HepG2 (cell line): ENCODE data around the gene MXI1. TPM values are rescaled to one million over a fixed set of nuclear protein-coding genes. Genes with fewer than 3 reads are reported as not detected.

Source experiments
- ATAC-seq: fragments of 200-7000 bp; cut with Tn5 transposase; 3 replicates; pipeline ENCODE4 v1.9.1; 2020; ENCODE audit warnings: mild to moderate bottlenecking, moderate library complexity
- BruUV-seq: library from RNA; stranded (reverse); fragments of 400-500 nt; replicated peaks from 2 replicates; lab custom pipeline; 2021; lab: Mats Ljungman, UMichigan
- CTCF ChIA-PET: fragments of 300-600 bp; formaldehyde crosslinking; extraction: SDS; loops from one replicate; lab custom pipeline; 2021; ENCODE audit warnings: low total read pairs, inconsistent platforms, low intra/inter-chr PET ratio; lab: Yijun Ruan, JAX
- POLR2A ChIA-PET: fragments of 350-600 bp; sonication (Branson Sonifier 250); formaldehyde crosslinking; loops from one replicate; lab custom pipeline; 2020; ENCODE audit warnings: antibody characterized with exemption, inconsistent platforms; lab: Yijun Ruan, JAX
- DNase-seq: peaks from one replicate; pipeline ENCODE4 v3.0.0-alpha.2; 2015; ENCODE audit warnings: low spot score
- FAIRE-seq: peaks from 3 replicates; lab custom pipeline; 2011; peaks lifted over from hg19 to GRCh38; lab: Jason Lieb, UNC
- H2AFZ ChIP-seq: one replicate; pipeline ENCODE4 v1.6.1; 2011; ENCODE audit warnings: low read length, inconsistent platforms
- H3K27ac ChIP-seq: fragments of 300-600 bp; 3 replicates; pipeline ENCODE4 v1.8.0; 2011; ENCODE audit warnings: mixed run types, mild to moderate bottlenecking, mixed read lengths, low read length, inconsistent platforms; ENCODE audit not compliant: insufficient read depth; ENCODE audit errors: extremely low read length
- H3K27me3 ChIP-seq, 2 experiments: fragments of 200-600 bp in 1 of 2; 2 replicates in 1 of 2; 3 replicates in 1 of 2; pipeline versions ENCODE4 v1.6.0 to v1.8.0; 2011; ENCODE audit warnings: low read length in 2 of 2, mild to moderate bottlenecking in 2 of 2, moderate library complexity in 2 of 2, inconsistent platforms in 1 of 2; ENCODE audit not compliant: insufficient read depth in 2 of 2, control insufficient read depth in 1 of 2
- H3K36me3 ChIP-seq, 2 experiments: fragments of 200-600 bp in 1 of 2; replicated peaks in 1 of 2; 2 replicates in 1 of 2; 3 replicates in 1 of 2; pipeline versions ENCODE4 v1.5.1 to v1.8.0; 2011; ENCODE audit warnings: low read length in 2 of 2, inconsistent platforms in 1 of 2; ENCODE audit not compliant: insufficient read depth in 2 of 2, control insufficient read depth in 1 of 2
- H3K4me1 ChIP-seq: 2 replicates; pipeline ENCODE4 v1.5.1; 2012; ENCODE audit warnings: low read length, inconsistent platforms; ENCODE audit not compliant: insufficient read depth
- H3K4me2 ChIP-seq: 2 replicates; pipeline ENCODE4 v1.6.0; 2011; ENCODE audit warnings: low read depth, low read length, inconsistent platforms
- H3K4me3 ChIP-seq, 3 experiments: fragments of 200-600 bp in 1 of 3; sonication (generic), shearing (Covaris generic) in 1 of 3; replicated peaks in 1 of 3; 2 replicates each; pipeline ENCODE4 v1.5.1; 2011 to 2016; ENCODE audit warnings: low read length in 3 of 3, inconsistent platforms in 2 of 3, low read depth in 2 of 3, mild to moderate bottlenecking in 2 of 3, control low read depth in 1 of 3, mixed read lengths in 1 of 3; ENCODE audit not compliant: insufficient read depth in 1 of 3
- H3K79me2 ChIP-seq: one replicate; pipeline ENCODE4 v1.6.1; 2011; ENCODE audit warnings: low read length, inconsistent platforms; ENCODE audit not compliant: insufficient read depth
- H3K9ac ChIP-seq: 2 replicates; pipeline ENCODE4 v1.6.0; 2011; ENCODE audit warnings: mild to moderate bottlenecking, low read depth, low read length, inconsistent platforms; ENCODE audit not compliant: insufficient read depth
- H3K9me3 ChIP-seq: 2 replicates; pipeline ENCODE4 v1.5.1; 2012; ENCODE audit warnings: mild to moderate bottlenecking, low read length
- H4K20me1 ChIP-seq: 2 replicates; pipeline ENCODE4 v1.6.0; 2011; ENCODE audit warnings: inconsistent platforms, mild to moderate bottlenecking, low read length, moderate library complexity; ENCODE audit not compliant: insufficient read depth
- MAFF ChIP-seq: IDR thresholded peaks from 2 replicates; pipeline ENCODE4 v1.6.1; 2011; ENCODE audit warnings: low read depth, low read length, improper control_type of control experiment
- MTA3 ChIP-seq: sonication (generic); formaldehyde crosslinking; IDR thresholded peaks from 2 replicates; pipeline ENCODE4 v1.4.0; 2020; ENCODE audit warnings: missing genetic modification reagents
- ZNF670 ChIP-seq: sonication (generic); formaldehyde crosslinking; IDR thresholded peaks from 2 replicates; pipeline ENCODE4 v1.8.0; 2022; ENCODE audit warnings: mild to moderate bottlenecking, missing genetic modification reagents, borderline replicate concordance
- WGBS: methylation state at CpG from one replicate; pipeline ENCODE4 v1.1.6; 2017; ENCODE audit warnings: low lambda C conversion rate; 5-methylcytosine and 5-hydroxymethylcytosine counted together
- in situ Hi-C: cut with HindIII; loops from 2 replicates; pipeline ENCODE4 v1.10.0; 2017; ENCODE audit warnings: low pct_unique_long_range_greater_than_20kb; ENCODE audit not compliant: extremely low pct_ligation_motif_present
- intact Hi-C: fragments of 100-400 bp; cut with micrococcal nuclease; formaldehyde crosslinking; loops from one replicate; pipeline ENCODE4 v1.10.0; 2022; ENCODE audit not compliant: unreplicated experiment
- polyA plus RNA-seq, 8 experiments: library from polyadenylated mRNA; depleted of rRNA in 3 of 8; stranded (reverse) in 7 of 8; unstranded in 1 of 8; fragments of >200 nt; fragmentation: Illumina TruSeq in 4 of 8; extraction: Trizol in 4 of 8; gene quantifications; 2 replicates each; pipeline versions ENCODE4 v1.2.1 to v1.2.3, GENCODE V29; 2011 to 2016; ENCODE audit warnings: low read depth in 4 of 8, missing spikeins in 1 of 8, mixed read lengths in 1 of 8; ENCODE audit not compliant: insufficient read depth in 1 of 8
- total RNA-seq, 5 experiments: library from RNA; depleted of rRNA; stranded (reverse); fragments of >200 nt; fragmentation: Illumina TruSeq; extraction: Trizol; gene quantifications; 2 replicates each; pipeline ENCODE4 v1.2.3, GENCODE V29; 2016; ENCODE audit warnings: low read depth in 1 of 5
- TF ChIP-seq, protein P1 (sequence below): sonication (generic); formaldehyde crosslinking; IDR thresholded peaks from 2 replicates; pipeline ENCODE4 v1.5.0; 2020; ENCODE audit warnings: mild to moderate bottlenecking, missing genetic modification reagents
- TF ChIP-seq, protein P2 (sequence below): sonication (generic); formaldehyde crosslinking; IDR thresholded peaks from 2 replicates; pipeline ENCODE4 v1.5.0; 2020; ENCODE audit warnings: mild to moderate bottlenecking, missing genetic modification reagents, borderline replicate concordance

The MXI1 gene
- total and polyA plus RNA-seq, 2 of the 13 experiments (the other 11 are each of a cell fraction or from before 2014, with no cell fraction given): 6.6 to 22.0 TPM

DNA sequence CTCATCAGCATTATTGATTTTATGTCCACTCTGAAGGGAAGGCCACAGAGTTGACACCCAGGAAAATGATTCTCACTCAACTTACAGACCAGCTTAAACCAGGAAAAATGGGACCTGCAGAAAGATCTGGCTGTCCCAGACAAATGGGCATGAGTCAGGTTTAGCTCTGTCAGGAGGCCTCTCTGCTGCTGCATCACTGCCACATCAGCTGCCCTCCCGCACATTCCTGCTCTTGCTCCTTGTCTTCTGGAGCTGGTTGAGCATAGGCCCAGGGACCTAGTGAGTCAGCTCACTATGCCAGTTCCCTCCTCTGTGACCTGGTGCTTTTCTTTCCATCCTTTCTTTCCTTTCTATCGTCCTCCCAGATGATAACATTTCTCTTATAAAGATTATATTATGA, 116.1 kb downstream of the MXI1 start:
- intact Hi-C loops (no loop called here), in situ Hi-C loops (no loop called here)
- no peaks in the 10 kb centered on the region for H3K36me3 ChIP-seq
- TF ChIP-seq MTA3: no peak
- TF ChIP-seq, protein P1, sequence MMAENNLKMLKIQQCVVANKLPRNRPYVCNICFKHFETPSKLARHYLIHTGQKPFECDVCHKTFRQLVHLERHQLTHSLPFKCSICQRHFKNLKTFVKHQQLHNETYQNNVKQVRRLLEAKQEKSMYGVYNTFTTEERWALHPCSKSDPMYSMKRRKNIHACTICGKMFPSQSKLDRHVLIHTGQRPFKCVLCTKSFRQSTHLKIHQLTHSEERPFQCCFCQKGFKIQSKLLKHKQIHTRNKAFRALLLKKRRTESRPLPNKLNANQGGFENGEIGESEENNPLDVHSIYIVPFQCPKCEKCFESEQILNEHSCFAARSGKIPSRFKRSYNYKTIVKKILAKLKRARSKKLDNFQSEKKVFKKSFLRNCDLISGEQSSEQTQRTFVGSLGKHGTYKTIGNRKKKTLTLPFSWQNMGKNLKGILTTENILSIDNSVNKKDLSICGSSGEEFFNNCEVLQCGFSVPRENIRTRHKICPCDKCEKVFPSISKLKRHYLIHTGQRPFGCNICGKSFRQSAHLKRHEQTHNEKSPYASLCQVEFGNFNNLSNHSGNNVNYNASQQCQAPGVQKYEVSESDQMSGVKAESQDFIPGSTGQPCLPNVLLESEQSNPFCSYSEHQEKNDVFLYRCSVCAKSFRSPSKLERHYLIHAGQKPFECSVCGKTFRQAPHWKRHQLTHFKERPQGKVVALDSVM: no peak
- no peak for TF ChIP-seq MAFF
- TF ChIP-seq, protein P2, sequence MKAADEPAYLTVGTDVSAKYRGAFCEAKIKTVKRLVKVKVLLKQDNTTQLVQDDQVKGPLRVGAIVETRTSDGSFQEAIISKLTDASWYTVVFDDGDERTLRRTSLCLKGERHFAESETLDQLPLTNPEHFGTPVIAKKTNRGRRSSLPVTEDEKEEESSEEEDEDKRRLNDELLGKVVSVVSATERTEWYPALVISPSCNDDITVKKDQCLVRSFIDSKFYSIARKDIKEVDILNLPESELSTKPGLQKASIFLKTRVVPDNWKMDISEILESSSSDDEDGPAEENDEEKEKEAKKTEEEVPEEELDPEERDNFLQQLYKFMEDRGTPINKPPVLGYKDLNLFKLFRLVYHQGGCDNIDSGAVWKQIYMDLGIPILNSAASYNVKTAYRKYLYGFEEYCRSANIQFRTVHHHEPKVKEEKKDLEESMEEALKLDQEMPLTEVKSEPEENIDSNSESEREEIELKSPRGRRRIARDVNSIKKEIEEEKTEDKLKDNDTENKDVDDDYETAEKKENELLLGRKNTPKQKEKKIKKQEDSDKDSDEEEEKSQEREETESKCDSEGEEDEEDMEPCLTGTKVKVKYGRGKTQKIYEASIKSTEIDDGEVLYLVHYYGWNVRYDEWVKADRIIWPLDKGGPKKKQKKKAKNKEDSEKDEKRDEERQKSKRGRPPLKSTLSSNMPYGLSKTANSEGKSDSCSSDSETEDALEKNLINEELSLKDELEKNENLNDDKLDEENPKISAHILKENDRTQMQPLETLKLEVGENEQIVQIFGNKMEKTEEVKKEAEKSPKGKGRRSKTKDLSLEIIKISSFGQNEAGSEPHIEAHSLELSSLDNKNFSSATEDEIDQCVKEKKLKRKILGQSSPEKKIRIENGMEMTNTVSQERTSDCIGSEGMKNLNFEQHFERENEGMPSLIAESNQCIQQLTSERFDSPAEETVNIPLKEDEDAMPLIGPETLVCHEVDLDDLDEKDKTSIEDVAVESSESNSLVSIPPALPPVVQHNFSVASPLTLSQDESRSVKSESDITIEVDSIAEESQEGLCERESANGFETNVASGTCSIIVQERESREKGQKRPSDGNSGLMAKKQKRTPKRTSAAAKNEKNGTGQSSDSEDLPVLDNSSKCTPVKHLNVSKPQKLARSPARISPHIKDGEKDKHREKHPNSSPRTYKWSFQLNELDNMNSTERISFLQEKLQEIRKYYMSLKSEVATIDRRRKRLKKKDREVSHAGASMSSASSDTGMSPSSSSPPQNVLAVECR (CRISPR knock-in tag): no peak
- TF ChIP-seq ZNF670: no peak
- no peak overlapping the region for H2AFZ ChIP-seq
- POLR2A ChIA-PET: no interaction called here
- no peak overlapping the region for H3K27ac ChIP-seq
- no peaks in the 10 kb centered on the region for H3K4me1 ChIP-seq
- ATAC-seq (no peak), DNase-seq (no peak), FAIRE-seq (no peak)
- H3K27me3 ChIP-seq: peaks cover 0 to 27% of the 10 kb centered on the region in 2 experiments; a peak in 2 of 5 replicates
- 39% methylated on average over 2 of the region's 2 CpGs for WGBS
- no peaks in the 10 kb centered on the region for H3K79me2 ChIP-seq
- no peaks in the 10 kb centered on the region for H3K9me3 ChIP-seq
- no peak overlapping the region for H3K9ac ChIP-seq
- no peak overlapping the region for H3K4me3 ChIP-seq
- H4K20me1 ChIP-seq: no peaks in the 10 kb centered on the region
- no TSS peak for BruUV-seq
- CTCF ChIA-PET: no interaction called here
- H3K4me2 ChIP-seq: no peak overlapping the region
